Spleen (tissue), 11 donors: Measurements from ENCODE around the gene THSD4. TPM values are rescaled to one million over a fixed set of nuclear protein-coding genes. Genes with fewer than 3 reads are reported as not detected.

Source experiments
- DNase-seq: peaks from one replicate; pipeline ENCODE4 v3.0.0-alpha.2; 2020
- H3K27ac ChIP-seq, 8 donors: fragments of 200-600 bp; sonication (generic) in 7 of 8; 1 replicate in 4 of 8; 2 replicates in 4 of 8; pipeline versions ENCODE4 v1.5.0 to v1.8.0; 2016 to 2021; ENCODE audit warnings: inconsistent platforms in 4 of 8, mild to moderate bottlenecking in 4 of 8, moderate library complexity in 1 of 8
- H3K27me3 ChIP-seq, 7 donors: fragments of 200-600 bp; sonication (generic) in 6 of 7; replicated peaks in 1 of 7; 1 replicate in 4 of 7; 2 replicates in 3 of 7; pipeline versions ENCODE4 v1.5.0 to v1.8.0; 2016 to 2021; ENCODE audit warnings: inconsistent platforms in 3 of 7, mild to moderate bottlenecking in 1 of 7
- H3K36me3 ChIP-seq, 6 donors: fragments of 200-600 bp; sonication (generic) in 5 of 6; 1 replicate in 4 of 6; 2 replicates in 2 of 6; pipeline versions ENCODE4 v1.5.0 to v1.8.0; 2016 to 2021; ENCODE audit warnings: inconsistent platforms in 2 of 6
- H3K4me1 ChIP-seq, 6 donors: fragments of 200-600 bp; sonication (generic) in 5 of 6; 1 replicate in 3 of 6; 2 replicates in 3 of 6; pipeline versions ENCODE4 v1.5.0 to v1.8.0; 2016 to 2021; ENCODE audit warnings: inconsistent platforms in 3 of 6
- H3K4me3 ChIP-seq, 8 donors: fragments of 200-600 bp; sonication (generic) in 7 of 8; 1 replicate in 4 of 8; 2 replicates in 4 of 8; pipeline versions ENCODE4 v1.5.0 to v1.8.0; 2016 to 2021; ENCODE audit warnings: inconsistent platforms in 4 of 8, mild to moderate bottlenecking in 4 of 8, moderate library complexity in 2 of 8
- H3K9me3 ChIP-seq, 8 donors: fragments of 200-600 bp; sonication (generic) in 7 of 8; 1 replicate in 4 of 8; 2 replicates in 4 of 8; pipeline versions ENCODE4 v1.5.0 to v1.8.0; 2016 to 2021; ENCODE audit warnings: inconsistent platforms in 4 of 8
- POLR2A ChIP-seq, 3 donors: fragments of 450-650 bp; IDR thresholded peaks; one replicate each; pipeline ENCODE4 v1.5.1; 2017; ENCODE audit warnings: antibody characterized with exemption in 3 of 3, mild to moderate bottlenecking in 1 of 3
- POLR2AphosphoS5 ChIP-seq, 3 donors: sonication (generic); formaldehyde crosslinking; IDR thresholded peaks; one replicate each; pipeline ENCODE4 v1.5.1; 2017; ENCODE audit warnings: antibody characterized with exemption in 3 of 3
- WGBS, 5 donors: extraction: QIAGEN DNeasy Blood & Tissue Kit in 3 of 5; methylation state at CpG; one replicate each; pipeline versions ENCODE4 v1.1.5 to v1.1.7; 2013 to 2018; 5-methylcytosine and 5-hydroxymethylcytosine counted together
- intact Hi-C: fragments of 100-400 bp; cut with DNase I; formaldehyde crosslinking; loops from one replicate; pipeline ENCODE4 v1.15.0; 2023; ENCODE audit warnings: low total_unique reads
- polyA plus RNA-seq, 3 donors: library from polyadenylated mRNA; stranded (reverse); fragments of 200-250 nt; gene quantifications; one replicate each; pipeline ENCODE4 v1.2.1, GENCODE V29; 2013
- total RNA-seq, 7 donors: library from RNA; depleted of rRNA in 3 of 7; stranded (reverse); fragments of >200 nt in 3 of 7; fragmentation: NEBNext Ultra II Directional in 4 of 7; extraction: Animal tissue kit (Norgen Biotek cat#: 25700) in 4 of 7; gene quantifications; one replicate each; pipeline versions ENCODE4 v1.1.0 to v1.2.1, GENCODE V29; 2016 to 2021
- TF ChIP-seq, protein P1 (sequence below), 11 experiments: fragments of 200-600 bp in 7 of 11; fragments of 450-650 bp in 4 of 11; sonication (generic) in 4 of 11; IDR thresholded peaks in 8 of 11; conservative IDR thresholded peaks in 3 of 11; 1 replicate in 7 of 11; 2 replicates in 4 of 11; pipeline versions ENCODE4 v1.4.0 to v1.8.0; 2016 to 2021; ENCODE audit warnings: antibody characterized with exemption in 11 of 11, inconsistent platforms in 4 of 11, mild to moderate bottlenecking in 1 of 11
- donor health status: healthy with polysubstance abuse.
- donor health status: DM: no; HTN: no; CAD: no; lungs with moderate emphysema.
- donor health status: DM: no; HTN: no; CAD: no.
- donor health status: Bipolar disorder and iron deficiency.
- donor health status: healthy.
- donor health status: DM: no; HTN: no; CAD: no.
- donor health status: DM: yes; HTN: yes; CAD: no.

Gene THSD4
- total and polyA plus RNA-seq, 10 donors, result 0.29 to 11.3 (median 3.4) TPM

- TF ChIP-seq, protein P1, sequence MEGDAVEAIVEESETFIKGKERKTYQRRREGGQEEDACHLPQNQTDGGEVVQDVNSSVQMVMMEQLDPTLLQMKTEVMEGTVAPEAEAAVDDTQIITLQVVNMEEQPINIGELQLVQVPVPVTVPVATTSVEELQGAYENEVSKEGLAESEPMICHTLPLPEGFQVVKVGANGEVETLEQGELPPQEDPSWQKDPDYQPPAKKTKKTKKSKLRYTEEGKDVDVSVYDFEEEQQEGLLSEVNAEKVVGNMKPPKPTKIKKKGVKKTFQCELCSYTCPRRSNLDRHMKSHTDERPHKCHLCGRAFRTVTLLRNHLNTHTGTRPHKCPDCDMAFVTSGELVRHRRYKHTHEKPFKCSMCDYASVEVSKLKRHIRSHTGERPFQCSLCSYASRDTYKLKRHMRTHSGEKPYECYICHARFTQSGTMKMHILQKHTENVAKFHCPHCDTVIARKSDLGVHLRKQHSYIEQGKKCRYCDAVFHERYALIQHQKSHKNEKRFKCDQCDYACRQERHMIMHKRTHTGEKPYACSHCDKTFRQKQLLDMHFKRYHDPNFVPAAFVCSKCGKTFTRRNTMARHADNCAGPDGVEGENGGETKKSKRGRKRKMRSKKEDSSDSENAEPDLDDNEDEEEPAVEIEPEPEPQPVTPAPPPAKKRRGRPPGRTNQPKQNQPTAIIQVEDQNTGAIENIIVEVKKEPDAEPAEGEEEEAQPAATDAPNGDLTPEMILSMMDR (IDR thresholded peaks at IDR 0.05 in 8 of 11, conservative IDR thresholded peaks at IDR 0.05 in 3 of 11), result no peak
- no peak for TF ChIP-seq POLR2AphosphoS5 (IDR thresholded peaks at IDR 0.05)
- no peak for TF ChIP-seq POLR2A (IDR thresholded peaks at IDR 0.05)
- Histone ChIP-seq H3K27ac (no peak overlapping the region), H3K36me3 (no peaks in the 10 kb centered on the region), H3K4me3 (no peak overlapping the region), H3K27me3 (peaks cover 0 to 10% (median 0%) of the 10 kb centered on the region in 7 donors), H3K9me3 (peaks cover 0 to 7% (median 0%) of the 10 kb centered on the region in 8 donors), H3K4me1 (no peaks in the 10 kb centered on the region)
- intact Hi-C loops, result no loop called here
- 76 to 86% (median 82%) methylated on average over 2 of the region's 2 CpGs for WGBS, 5 donors
- DNase-seq, result no peak
Measured at GRCh38 chr15:71426792-71427191, 311.5 kb downstream of the THSD4 start.

- no peak for DNase-seq
- 76 to 94% (median 91%) methylated on average over 2 of the region's 2 CpGs for WGBS, 5 donors
- Histone ChIP-seq H3K9me3 (no peaks in the 10 kb centered on the region), H3K4me3 (no peak overlapping the region), H3K27ac (no peak overlapping the region), H3K36me3 (no peaks in the 10 kb centered on the region), H3K27me3 (no peaks in the 10 kb centered on the region), H3K4me1 (no peaks in the 10 kb centered on the region)
- no peak for TF ChIP-seq POLR2A (IDR thresholded peaks at IDR 0.05)
- TF ChIP-seq, protein P1 (IDR thresholded peaks at IDR 0.05 in 8 of 11, conservative IDR thresholded peaks at IDR 0.05 in 3 of 11), result no peak
- TF ChIP-seq POLR2AphosphoS5 (IDR thresholded peaks at IDR 0.05), result no peak
- intact Hi-C loops, result loop anchor here (10.0 kb wide), 2 partner anchors 316 to 606 kb away; partner anchors contain the start of gene THSD4
Measured at GRCh38 chr15:71430782-71431181, 315.5 kb downstream of the THSD4 start.

DNA sequence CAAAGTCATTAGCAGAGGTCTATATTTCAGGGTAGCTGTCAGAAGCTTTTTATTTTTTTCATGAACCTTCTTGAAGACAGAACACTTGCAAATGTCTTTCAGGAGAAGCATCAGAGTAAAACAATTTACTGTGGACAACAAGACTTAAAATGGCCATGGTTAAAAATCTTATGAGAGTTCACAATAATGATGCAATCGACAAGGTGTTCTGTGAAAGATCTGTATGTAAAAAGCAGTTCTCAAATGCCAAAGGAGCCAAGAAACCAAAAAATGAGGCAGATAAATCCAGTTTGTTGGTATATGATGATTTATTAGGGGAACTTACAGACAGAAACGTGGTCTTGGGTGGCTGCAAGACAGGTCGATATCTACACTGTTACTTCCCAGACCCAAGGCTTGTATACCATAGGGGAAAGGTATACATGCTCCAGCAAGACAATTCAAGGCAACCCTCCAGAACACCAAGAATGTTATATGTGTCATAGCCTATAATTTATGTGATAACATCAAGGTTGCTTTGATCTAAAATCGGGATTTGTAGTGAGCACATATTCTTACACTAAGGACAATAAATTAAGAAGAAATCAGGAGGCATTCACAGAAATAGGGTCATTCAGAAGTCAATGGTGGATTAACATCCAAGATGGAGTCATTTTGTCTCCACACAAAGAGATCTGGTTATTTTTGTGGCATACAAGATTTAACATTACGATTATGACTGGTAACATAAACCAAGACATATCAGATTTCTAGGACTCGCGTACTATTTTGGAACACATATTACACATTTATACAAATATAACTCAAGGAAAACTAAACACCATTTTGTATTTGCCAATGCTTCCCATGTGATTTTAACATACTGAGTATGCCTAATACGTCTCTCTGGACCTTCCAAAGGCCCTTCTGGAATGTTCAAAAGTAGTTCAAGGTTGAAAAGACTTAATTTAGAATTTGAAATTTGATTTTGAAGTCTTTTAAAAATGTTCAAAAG lies 316.4 kb downstream of the THSD4 start:
- intact Hi-C loops, result loop anchor here (10.0 kb wide), 2 partner anchors 317 to 607 kb away; partner anchors contain the start of gene THSD4
- 86 to 94% (median 90%) methylated on average over 8 of the region's 8 CpGs for WGBS, 5 donors
- Histone ChIP-seq H3K4me1 (no peaks in the 10 kb centered on the region), H3K27me3 (no peaks in the 10 kb centered on the region), H3K36me3 (no peaks in the 10 kb centered on the region), H3K4me3 (no peak overlapping the region), H3K27ac (no peak overlapping the region), H3K9me3 (no peaks in the 10 kb centered on the region)
- DNase-seq, result no peak
- TF ChIP-seq POLR2AphosphoS5 (IDR thresholded peaks at IDR 0.05), result no peak
- TF ChIP-seq POLR2A (IDR thresholded peaks at IDR 0.05), result no peak
- TF ChIP-seq, protein P1 (IDR thresholded peaks at IDR 0.05 in 8 of 11, conservative IDR thresholded peaks at IDR 0.05 in 3 of 11), result no peak

DNA sequence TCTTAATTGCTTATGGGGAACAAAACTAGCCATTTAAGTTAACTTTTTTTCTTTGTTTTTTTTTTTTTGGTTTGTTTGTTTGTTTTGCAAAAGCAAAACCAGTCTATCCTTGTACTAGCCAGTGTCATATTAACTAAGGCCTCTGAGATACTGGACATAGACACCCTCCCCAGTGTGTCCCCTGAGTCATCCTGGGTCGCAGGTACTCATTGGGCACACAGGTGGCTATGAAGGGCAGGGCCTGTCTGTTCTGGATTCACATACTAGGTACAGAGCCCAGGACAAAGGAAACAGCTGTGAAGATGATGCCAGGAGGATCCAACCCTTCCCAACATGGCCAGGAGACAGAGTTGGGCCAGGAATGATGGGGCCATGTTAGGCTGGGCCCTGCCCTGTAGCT lies 318.1 kb downstream of the THSD4 start:
- H3K9me3 ChIP-seq, result no peaks in the 10 kb centered on the region
- intact Hi-C loops, result loop anchor here (10.0 kb wide), 2 partner anchors 319 to 609 kb away; partner anchors contain the start of gene THSD4
- no peaks in the 10 kb centered on the region for H3K36me3 ChIP-seq
- H3K4me3 ChIP-seq, result no peak overlapping the region
- TF ChIP-seq, protein P1 (IDR thresholded peaks at IDR 0.05 in 8 of 11, conservative IDR thresholded peaks at IDR 0.05 in 3 of 11), result no peak
- TF ChIP-seq POLR2A (IDR thresholded peaks at IDR 0.05) (no peak), POLR2AphosphoS5 (IDR thresholded peaks at IDR 0.05) (no peak)
- no peaks in the 10 kb centered on the region for H3K27me3 ChIP-seq
- H3K4me1 ChIP-seq, result no peaks in the 10 kb centered on the region
- 63 to 96% (median 77%) methylated on average over 1 of the region's 1 CpG for WGBS, 5 donors
- H3K27ac ChIP-seq, result no peak overlapping the region
- no peak for DNase-seq
